NCI-H187 (cell line): ENCODE data around the gene IFNAR2.
"Not testable (repeated sequence)": the region's sequence is repeated elsewhere in the genome, so short reads cannot be mapped to it uniquely, and the experiment has no call there.

Source experiments
- DNase-seq, 2 experiments: peaks; one replicate each; lab custom pipeline; 2025; lab: John Stamatoyannopoulos, UW

IFNAR2 gene

GRCh38 chr21:33214056-33214455 is 15.7 kb upstream of the IFNAR2 start:
- DNase-seq = no peak

DNA sequence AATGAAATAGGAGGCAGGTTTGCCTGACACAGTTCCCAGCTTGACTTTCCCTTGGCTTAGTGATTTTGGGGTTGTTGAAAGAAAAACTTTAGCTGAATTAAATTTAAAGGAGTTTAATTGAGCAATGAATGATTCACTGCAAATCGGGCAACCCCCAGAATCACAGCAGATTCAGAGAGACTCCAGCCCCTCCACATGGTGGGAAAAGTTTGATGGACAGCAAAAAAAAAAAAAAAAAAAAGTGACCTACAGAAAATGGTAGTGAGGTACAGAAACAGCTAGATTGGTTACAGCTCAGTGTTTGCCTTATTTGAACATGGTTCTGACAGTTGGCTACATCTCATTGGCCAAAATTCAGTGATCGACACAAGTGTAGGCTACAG is 12.6 kb upstream of the IFNAR2 start:
- no peak for DNase-seq

DNA sequence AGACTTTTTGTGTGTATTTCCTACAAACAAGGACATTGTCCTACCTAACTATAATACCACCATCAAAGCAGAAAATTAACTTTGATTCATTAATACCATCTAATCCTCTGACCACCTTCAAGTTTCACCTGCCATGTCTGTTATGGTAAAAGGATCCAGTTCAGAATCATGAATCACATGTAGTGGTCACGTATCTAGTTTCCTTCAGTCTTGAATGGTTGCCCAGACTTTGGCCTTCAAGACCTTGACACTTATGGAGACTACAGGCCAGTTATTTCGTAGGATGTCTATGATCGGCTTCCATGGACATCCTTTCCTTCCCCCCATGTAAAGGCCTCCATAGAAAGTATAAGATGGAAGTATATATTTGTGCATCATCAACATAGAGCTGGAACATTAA is 10.4 kb upstream of the IFNAR2 start:
- no peak for DNase-seq

DNA sequence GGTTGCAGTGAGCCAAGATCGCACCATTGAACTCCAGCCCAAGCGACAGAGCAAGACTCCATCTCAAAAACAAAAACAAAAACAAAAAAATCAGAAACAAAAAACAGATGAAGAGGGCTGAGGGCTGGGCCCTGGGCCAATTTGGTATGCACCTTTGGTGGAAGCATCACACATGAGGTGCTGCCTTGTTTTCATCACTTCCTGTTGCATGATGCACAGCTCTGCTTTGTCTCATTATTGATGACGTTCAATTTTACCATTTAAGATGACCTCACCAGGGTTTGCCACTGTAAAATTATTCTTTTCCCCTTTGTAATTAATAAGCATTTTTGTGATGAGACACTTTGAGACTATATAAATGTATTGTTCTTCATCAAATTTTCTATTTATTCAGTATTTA is 9.8 kb upstream of the IFNAR2 start:
- no peak for DNase-seq

- DNase-seq = not testable (repeated sequence)
Measured at GRCh38 chr21:33225376-33225775, 4.4 kb upstream of the IFNAR2 start.

GRCh38 chr21:33228455-33228854 is 1.3 kb upstream of the IFNAR2 start:
- no peak for DNase-seq

GRCh38 chr21:33229099-33229783 is 497 bp upstream of the IFNAR2 start:
- DNase-seq = no peak

DNA sequence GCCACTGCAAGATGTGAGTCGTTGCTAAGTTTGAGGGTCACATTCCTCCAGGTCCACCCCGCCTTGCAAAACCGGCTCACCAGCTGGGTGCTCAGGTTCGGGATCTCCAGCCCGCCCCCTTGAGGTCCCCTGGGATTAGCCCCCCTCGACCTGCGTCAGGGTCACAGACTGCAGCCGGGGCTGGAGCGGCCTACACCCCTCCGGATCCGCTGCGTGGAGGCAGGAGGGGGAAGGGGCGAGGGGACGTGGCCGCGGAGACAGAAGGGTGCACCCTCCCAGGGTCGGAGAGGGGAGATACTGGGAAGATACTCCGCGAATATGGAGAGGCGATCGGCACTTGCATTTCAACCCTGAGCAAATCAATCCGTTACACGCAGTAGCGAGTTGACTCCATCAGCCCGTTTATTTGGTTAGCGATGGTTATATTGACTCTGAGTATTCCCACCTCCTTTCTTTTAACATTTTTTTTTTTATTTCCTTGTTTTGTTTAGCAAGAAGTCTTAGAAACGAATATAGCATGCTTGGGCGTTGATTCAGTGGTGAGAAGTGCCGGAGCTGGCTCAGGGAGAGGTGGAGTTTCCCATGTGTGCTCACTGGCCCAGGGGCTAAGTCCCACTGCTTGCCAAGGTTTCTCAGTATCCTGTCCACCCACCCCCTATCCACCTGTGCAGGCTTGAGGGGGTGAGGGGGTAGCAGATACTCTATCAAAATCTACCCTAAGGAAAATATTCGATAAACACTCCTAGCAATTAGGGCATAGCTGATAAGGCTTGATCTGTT is 997 bp downstream of the IFNAR2 start:
- DNase-seq = no peak

GRCh38 chr21:33231526-33231925 is 1.8 kb downstream of the IFNAR2 start:
- DNase-seq = no peak

- no peak for DNase-seq
Measured at GRCh38 chr21:33232291-33233034, 2.7 kb downstream of the IFNAR2 start.

- no peak for DNase-seq
Measured at GRCh38 chr21:33234635-33235520, 5.1 kb downstream of the IFNAR2 start.

DNA sequence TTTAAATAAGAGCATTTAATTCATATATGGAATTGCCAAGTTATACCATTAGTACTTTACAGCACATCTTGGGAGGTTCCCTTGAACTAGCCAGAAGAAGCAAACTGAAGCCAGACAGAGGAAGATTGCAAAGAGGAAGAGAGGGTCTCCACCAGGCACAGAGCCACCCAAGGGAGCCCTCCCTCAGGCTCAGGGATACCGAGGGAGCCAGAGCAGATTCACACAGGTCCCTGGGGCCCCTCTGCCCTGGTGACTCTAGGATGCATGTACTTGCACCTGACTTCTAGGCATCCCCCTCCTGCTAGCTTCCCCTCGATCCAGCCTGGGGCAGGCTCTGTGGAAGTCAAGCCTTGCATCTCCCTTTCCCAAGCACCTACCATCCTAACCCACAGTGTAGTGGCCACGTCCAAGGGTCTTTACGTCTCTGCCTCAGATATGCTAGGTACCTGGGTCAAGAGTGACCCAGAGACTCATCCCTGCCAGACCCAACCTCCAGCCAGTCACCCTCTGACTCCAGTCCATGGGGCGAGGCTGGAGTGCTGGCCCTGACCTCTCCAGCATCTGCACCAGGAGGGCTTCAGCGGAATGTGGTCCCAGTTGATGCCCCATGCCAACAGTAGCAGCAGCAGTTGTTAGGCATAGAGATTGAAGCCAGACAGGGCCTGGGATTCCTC is 6.4 kb downstream of the IFNAR2 start:
- no peak for DNase-seq

DNA sequence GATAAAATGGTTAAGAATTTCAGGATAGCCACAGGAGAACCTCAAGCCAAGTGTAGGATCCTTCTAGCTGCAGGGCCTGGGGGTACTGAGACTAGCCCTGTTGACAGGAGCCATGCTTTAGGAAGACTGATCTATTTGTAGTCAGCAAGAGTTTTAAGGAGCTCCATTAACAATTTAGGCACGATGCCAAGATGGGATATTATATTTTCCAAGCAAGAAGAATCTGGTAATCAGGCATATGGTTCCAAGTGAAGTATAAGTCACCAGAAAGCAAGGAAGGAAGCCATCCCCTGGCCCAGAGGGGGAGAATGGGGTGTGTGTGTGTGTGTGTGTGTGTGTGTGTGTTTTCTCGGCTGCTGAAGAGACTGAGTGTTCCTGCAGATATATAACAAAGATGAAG is 7.0 kb downstream of the IFNAR2 start:
- no peak for DNase-seq

DNA sequence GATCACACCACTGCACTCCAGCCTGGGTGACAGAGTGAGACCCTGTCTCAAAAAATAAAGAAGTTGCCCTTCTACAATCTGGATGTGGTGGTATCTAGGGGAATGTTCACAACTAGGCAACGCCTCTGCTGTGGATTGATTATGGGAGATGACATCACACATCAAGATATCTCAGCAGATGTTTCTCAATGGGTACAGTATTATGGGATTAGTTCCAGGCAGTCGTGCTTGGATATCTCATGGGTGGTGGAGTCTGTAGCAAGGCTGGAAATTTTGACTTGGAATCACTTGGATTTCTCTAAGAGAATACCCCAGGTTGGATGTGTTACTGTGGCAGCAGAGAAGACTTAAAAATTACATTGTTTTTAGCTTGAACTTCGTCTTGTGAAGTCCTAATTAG is 7.7 kb downstream of the IFNAR2 start:
- no peak for DNase-seq

- DNase-seq = no peak
Measured at GRCh38 chr21:33238146-33238545, 8.4 kb downstream of the IFNAR2 start.

DNA sequence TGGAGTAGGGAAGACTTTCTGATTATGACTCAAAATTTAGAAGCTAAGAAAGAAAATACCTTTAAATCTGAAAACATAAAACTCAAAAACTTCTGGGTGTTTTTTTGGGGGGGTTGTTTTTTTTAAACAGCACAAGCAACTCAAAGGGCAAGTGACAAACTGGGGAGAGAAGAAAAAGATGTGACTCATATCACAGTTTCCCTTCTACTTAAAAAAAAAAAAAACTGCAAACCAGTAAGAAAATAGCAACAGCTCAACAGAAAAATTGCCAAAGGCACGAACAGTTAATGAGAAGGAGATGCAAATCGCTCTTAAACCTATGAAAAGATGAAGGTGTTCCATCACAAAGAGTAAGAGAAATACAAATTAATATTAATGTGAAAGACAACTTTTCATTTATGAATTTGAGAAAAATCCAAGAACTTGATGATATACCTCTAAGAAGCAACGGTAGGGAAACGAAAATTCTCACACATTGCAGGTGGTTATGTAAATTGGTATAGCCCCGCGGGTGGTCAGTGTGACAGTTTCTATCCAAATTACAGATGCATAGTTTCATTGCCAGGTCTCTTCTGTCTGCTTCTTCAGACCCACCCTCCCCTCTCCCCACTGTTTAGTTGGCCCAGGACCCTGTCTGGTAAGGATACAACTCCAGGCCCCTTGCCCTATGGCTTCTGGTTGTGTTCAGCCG is 9.0 kb downstream of the IFNAR2 start:
- no peak for DNase-seq

DNA sequence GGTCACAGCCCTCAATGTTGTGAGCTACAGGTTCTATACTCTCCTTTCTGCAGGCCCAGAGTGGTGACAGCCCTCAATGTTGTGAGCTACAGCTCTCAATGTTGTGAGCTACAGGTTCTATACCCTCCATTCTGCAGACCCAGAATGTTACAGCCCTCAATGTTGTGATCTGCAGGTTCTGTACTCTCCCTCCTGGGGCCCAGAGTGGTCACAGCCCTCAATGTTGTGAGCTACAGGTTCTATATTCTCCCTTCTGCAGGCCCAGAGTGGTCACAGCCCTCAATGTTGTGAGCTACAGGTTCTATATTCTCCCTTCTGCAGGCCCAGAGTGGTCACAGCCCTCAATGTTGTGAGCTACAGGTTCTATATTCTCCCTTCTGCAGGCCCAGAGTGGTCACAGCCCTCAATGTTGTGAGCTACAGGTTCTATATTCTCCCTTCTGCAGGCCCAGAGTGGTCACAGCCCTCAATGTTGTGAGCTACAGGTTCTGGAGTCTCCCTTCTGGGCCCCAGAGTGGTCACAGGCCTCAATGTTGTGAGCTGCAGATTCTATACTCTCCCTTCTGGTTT is 9.9 kb downstream of the IFNAR2 start:
- DNase-seq = not testable (repeated sequence)

DNA sequence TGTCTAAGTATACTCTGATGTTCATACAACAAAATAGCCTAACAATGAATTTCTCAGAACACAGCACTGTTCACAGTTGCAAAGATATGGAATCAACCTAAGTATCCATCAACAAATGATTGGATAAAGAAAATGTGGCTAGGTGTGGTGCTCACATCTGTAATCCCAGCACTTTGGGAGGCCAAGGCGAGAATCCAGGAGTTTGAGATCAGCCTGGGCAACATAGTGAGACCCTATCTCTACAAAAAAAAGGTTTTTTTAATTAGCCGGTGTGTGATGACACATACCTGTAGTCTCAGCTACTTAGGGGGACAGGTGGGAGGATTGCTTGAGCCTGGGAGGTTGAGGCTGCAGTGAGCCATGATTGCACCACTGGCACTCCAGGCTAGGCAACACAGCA is 10.7 kb downstream of the IFNAR2 start:
- no peak for DNase-seq

- DNase-seq = no peak
Measured at GRCh38 chr21:33241846-33242245, 12.1 kb downstream of the IFNAR2 start.

- DNase-seq = not testable (repeated sequence)
Measured at GRCh38 chr21:33242846-33243245, 13.1 kb downstream of the IFNAR2 start.
